Neural progenitor cell (in vitro differentiated cells): Measurements from ENCODE around the gene GDAP2.

ENCODE experiments used
- CTCF ChIP-seq: fragments of 200-600 bp; sonication (generic); IDR thresholded peaks from 2 replicates; pipeline ENCODE4 v1.5.1; 2017; ENCODE audit warnings: antibody characterized with exemption, mild to moderate bottlenecking
- EZH2 ChIP-seq: fragments of 200-600 bp; sonication (generic); IDR thresholded peaks from 2 replicates; pipeline ENCODE4 v1.6.1; 2017; ENCODE audit warnings: antibody characterized with exemption, mild to moderate bottlenecking, moderate library complexity

DNA sequence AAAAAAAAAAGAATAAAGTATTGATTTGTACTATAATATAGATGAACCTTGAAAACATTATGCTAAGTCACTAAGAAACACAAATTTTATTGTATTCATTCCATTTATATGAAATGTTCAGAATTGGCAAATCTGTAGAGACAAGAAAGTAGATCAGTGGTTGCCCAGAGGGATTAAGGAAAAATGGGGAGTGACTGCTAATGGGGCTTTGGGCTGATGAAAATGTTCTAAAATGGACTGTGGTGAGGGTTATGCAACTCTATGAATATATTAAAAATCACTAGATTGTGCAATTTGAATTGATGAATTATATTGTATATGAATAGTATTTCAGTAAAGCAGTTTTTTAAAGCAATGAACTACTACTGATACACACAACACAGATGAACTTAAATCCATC, 10.0 kb downstream of the GDAP2 start:
- TF ChIP-seq CTCF (no peak), EZH2 (no peak)
